Measurements from ENCODE around the gene PCF11.

PCF11 gene

GRCh38 chr11:83119216-83119615 is 37.7 kb upstream of the PCF11 start:
- Histone ChIP-seq H3K4me3 (ENCODE audit: insufficient read length, low read depth) (no peak overlapping the region), H3K27me3 (ENCODE audit: insufficient read depth, insufficient read length) (no peaks in the 10 kb centered on the region), H3K4me1 (ENCODE audit: insufficient read depth, insufficient read length) (no peaks in the 10 kb centered on the region), H3K36me3 (ENCODE audit: insufficient read depth, insufficient read length, low read length) (no peaks in the 10 kb centered on the region), H3K9ac (ENCODE audit: insufficient read length, low read depth) (no peak overlapping the region), H3K9me3 (ENCODE audit: insufficient read depth, low read length) (no peaks in the 10 kb centered on the region)
- no peak for TF ChIP-seq ZNF274 (IDR thresholded peaks at IDR 0.05; ENCODE audit: low read depth, low read length)
- TF ChIP-seq SUZ12 (IDR thresholded peaks at IDR 0.05; ENCODE audit: extremely low read depth, insufficient read depth, insufficient read length), result no peak
- no peak for DNase-seq (ENCODE audit: low read depth, low spot score)

GRCh38 chr11:83120327-83120726 is 36.6 kb upstream of the PCF11 start:
- no peaks in the 10 kb centered on the region for H3K4me1 ChIP-seq (ENCODE audit: insufficient read depth, insufficient read length)
- DNase-seq (ENCODE audit: low read depth, low spot score), result no peak
- H3K36me3 ChIP-seq (ENCODE audit: insufficient read depth, insufficient read length, low read length), result no peaks in the 10 kb centered on the region
- TF ChIP-seq ZNF274 (IDR thresholded peaks at IDR 0.05; ENCODE audit: low read depth, low read length), result no peak
- TF ChIP-seq YY1 (IDR thresholded peaks at IDR 0.05; ENCODE audit: insufficient read depth, insufficient read length), result no peak
- TF ChIP-seq SUZ12 (IDR thresholded peaks at IDR 0.05; ENCODE audit: extremely low read depth, insufficient read depth, insufficient read length), result no peak
- H3K9me3 ChIP-seq (ENCODE audit: insufficient read depth, low read length), result no peaks in the 10 kb centered on the region
- no peaks in the 10 kb centered on the region for H3K27me3 ChIP-seq (ENCODE audit: insufficient read depth, insufficient read length)
- H3K4me3 ChIP-seq (ENCODE audit: insufficient read length, low read depth), result no peak overlapping the region
- no peak overlapping the region for H3K9ac ChIP-seq (ENCODE audit: insufficient read length, low read depth)

GRCh38 chr11:83122050-83122449 is 34.9 kb upstream of the PCF11 start:
- Histone ChIP-seq H3K9me3 (ENCODE audit: insufficient read depth, low read length) (no peaks in the 10 kb centered on the region), H3K4me1 (ENCODE audit: insufficient read depth, insufficient read length) (no peaks in the 10 kb centered on the region), H3K9ac (ENCODE audit: insufficient read length, low read depth) (no peak overlapping the region), H3K36me3 (ENCODE audit: insufficient read depth, insufficient read length, low read length) (no peaks in the 10 kb centered on the region), H3K27me3 (ENCODE audit: insufficient read depth, insufficient read length) (no peaks in the 10 kb centered on the region), H3K4me3 (ENCODE audit: insufficient read length, low read depth) (no peak overlapping the region)
- TF ChIP-seq ZNF274 (IDR thresholded peaks at IDR 0.05; ENCODE audit: low read depth, low read length) (no peak), YY1 (IDR thresholded peaks at IDR 0.05; ENCODE audit: insufficient read depth, insufficient read length) (no peak), SUZ12 (IDR thresholded peaks at IDR 0.05; ENCODE audit: extremely low read depth, insufficient read depth, insufficient read length) (no peak)
- DNase-seq (ENCODE audit: low read depth, low spot score), result no peak

GRCh38 chr11:83122766-83123165 is 34.2 kb upstream of the PCF11 start:
- Histone ChIP-seq H3K9ac (ENCODE audit: insufficient read length, low read depth) (no peak overlapping the region), H3K9me3 (ENCODE audit: insufficient read depth, low read length) (no peaks in the 10 kb centered on the region), H3K4me1 (ENCODE audit: insufficient read depth, insufficient read length) (no peaks in the 10 kb centered on the region), H3K4me3 (ENCODE audit: insufficient read length, low read depth) (no peak overlapping the region), H3K36me3 (ENCODE audit: insufficient read depth, insufficient read length, low read length) (no peaks in the 10 kb centered on the region), H3K27me3 (ENCODE audit: insufficient read depth, insufficient read length) (no peaks in the 10 kb centered on the region)
- no peak for DNase-seq (ENCODE audit: low read depth, low spot score)
- TF ChIP-seq ZNF274 (IDR thresholded peaks at IDR 0.05; ENCODE audit: low read depth, low read length), result no peak
- TF ChIP-seq YY1 (IDR thresholded peaks at IDR 0.05; ENCODE audit: insufficient read depth, insufficient read length), result no peak
- TF ChIP-seq SUZ12 (IDR thresholded peaks at IDR 0.05; ENCODE audit: extremely low read depth, insufficient read depth, insufficient read length), result no peak

- Histone ChIP-seq H3K4me3 (ENCODE audit: insufficient read length, low read depth) (no peak overlapping the region), H3K9me3 (ENCODE audit: insufficient read depth, low read length) (no peaks in the 10 kb centered on the region), H3K4me1 (ENCODE audit: insufficient read depth, insufficient read length) (no peaks in the 10 kb centered on the region), H3K36me3 (ENCODE audit: insufficient read depth, insufficient read length, low read length) (no peaks in the 10 kb centered on the region), H3K9ac (ENCODE audit: insufficient read length, low read depth) (no peak overlapping the region), H3K27me3 (ENCODE audit: insufficient read depth, insufficient read length) (no peaks in the 10 kb centered on the region)
- no peak for TF ChIP-seq SUZ12 (IDR thresholded peaks at IDR 0.05; ENCODE audit: extremely low read depth, insufficient read depth, insufficient read length)
- no peak for TF ChIP-seq ZNF274 (IDR thresholded peaks at IDR 0.05; ENCODE audit: low read depth, low read length)
- no peak for TF ChIP-seq YY1 (IDR thresholded peaks at IDR 0.05; ENCODE audit: insufficient read depth, insufficient read length)
- DNase-seq (ENCODE audit: low read depth, low spot score), result no peak
These were observed 32.1 kb upstream of the PCF11 start for GRCh38 chr11:83124636-83125424.

GRCh38 chr11:83125577-83125976 is 31.4 kb upstream of the PCF11 start:
- Histone ChIP-seq H3K9ac (ENCODE audit: insufficient read length, low read depth) (no peak overlapping the region), H3K9me3 (ENCODE audit: insufficient read depth, low read length) (no peaks in the 10 kb centered on the region), H3K36me3 (ENCODE audit: insufficient read depth, insufficient read length, low read length) (no peaks in the 10 kb centered on the region), H3K4me3 (ENCODE audit: insufficient read length, low read depth) (no peak overlapping the region), H3K27me3 (ENCODE audit: insufficient read depth, insufficient read length) (no peaks in the 10 kb centered on the region), H3K4me1 (ENCODE audit: insufficient read depth, insufficient read length) (no peaks in the 10 kb centered on the region)
- DNase-seq (ENCODE audit: low read depth, low spot score), result no peak
- TF ChIP-seq ZNF274 (IDR thresholded peaks at IDR 0.05; ENCODE audit: low read depth, low read length) (no peak), YY1 (IDR thresholded peaks at IDR 0.05; ENCODE audit: insufficient read depth, insufficient read length) (no peak), SUZ12 (IDR thresholded peaks at IDR 0.05; ENCODE audit: extremely low read depth, insufficient read depth, insufficient read length) (no peak)

GRCh38 chr11:83127310-83127637 is 29.7 kb upstream of the PCF11 start:
- no peak for TF ChIP-seq SUZ12 (IDR thresholded peaks at IDR 0.05; ENCODE audit: extremely low read depth, insufficient read depth, insufficient read length)
- no peak for TF ChIP-seq YY1 (IDR thresholded peaks at IDR 0.05; ENCODE audit: insufficient read depth, insufficient read length)
- TF ChIP-seq ZNF274 (IDR thresholded peaks at IDR 0.05; ENCODE audit: low read depth, low read length), result no peak
- Histone ChIP-seq H3K36me3 (ENCODE audit: insufficient read depth, insufficient read length, low read length) (no peaks in the 10 kb centered on the region), H3K9me3 (ENCODE audit: insufficient read depth, low read length) (no peaks in the 10 kb centered on the region), H3K27me3 (ENCODE audit: insufficient read depth, insufficient read length) (no peaks in the 10 kb centered on the region), H3K4me1 (ENCODE audit: insufficient read depth, insufficient read length) (no peaks in the 10 kb centered on the region), H3K9ac (ENCODE audit: insufficient read length, low read depth) (no peak overlapping the region), H3K4me3 (ENCODE audit: insufficient read length, low read depth) (no peak overlapping the region)
- no peak for DNase-seq (ENCODE audit: low read depth, low spot score)

All from NT2/D1 (cell line).